ENCODE data around the gene POLR2H.

POLR2H gene

DNA sequence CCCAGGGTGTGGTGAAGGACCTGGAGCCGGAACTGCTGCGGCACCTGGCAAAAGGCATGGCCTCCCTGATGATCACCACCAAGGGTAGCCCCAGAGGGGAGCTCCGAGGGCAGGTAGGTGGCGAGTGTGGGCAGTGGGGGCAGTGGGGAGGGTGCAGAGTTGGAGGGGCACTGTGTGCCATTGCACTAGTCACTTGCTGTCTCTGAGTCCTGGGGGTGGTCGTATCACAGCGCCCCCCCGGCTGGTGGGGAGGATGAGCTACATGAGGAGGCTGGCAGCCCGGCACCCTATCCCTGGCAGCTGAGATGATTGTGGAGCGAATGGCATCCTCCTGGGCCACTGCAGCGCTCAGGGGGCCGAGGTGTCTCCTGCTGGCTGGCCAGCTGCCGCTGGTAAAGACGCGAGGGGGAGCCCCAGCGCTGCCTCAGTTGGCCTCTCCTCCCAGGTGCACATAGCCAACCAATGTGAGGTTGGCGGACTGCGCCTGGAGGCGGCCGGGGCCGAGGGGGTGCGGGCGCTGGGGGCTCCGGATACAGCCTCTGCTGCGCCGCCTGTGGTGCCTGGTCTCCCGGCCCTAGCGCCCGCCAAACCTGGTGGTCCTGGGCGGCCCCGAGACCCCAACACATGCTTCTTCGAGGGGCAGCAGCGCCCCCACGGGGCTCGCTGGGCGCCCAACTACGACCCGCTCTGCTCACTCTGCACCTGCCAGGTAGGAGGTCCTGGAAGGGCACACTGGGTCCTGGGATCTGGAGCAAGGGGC, 24.7 kb downstream of the POLR2H start:
- Histone ChIP-seq H4K20me1 (ENCODE audit: insufficient read depth, low read length) (no peaks in the 10 kb centered on the region), H3K27me3 (ENCODE audit: insufficient read depth, low read length, poor library complexity) (no peaks in the 10 kb centered on the region), H3K4me1 (ENCODE audit: insufficient read depth, low read length) (no peaks in the 10 kb centered on the region), H3K4me3 (ENCODE audit: low read depth in 1 of 2, low read length in 2 of 2) (no peak overlapping the region), H3K27ac (ENCODE audit: low read length) (no peak overlapping the region), H3K9me3 (ENCODE audit: insufficient read depth, low read length, severe bottlenecking) (no peaks in the 10 kb centered on the region), H3K9ac (ENCODE audit: low read depth, low read length) (no peak overlapping the region), H3K36me3 (ENCODE audit: insufficient read depth, low read length) (no peaks in the 10 kb centered on the region), H2AFZ (ENCODE audit: low read depth, low read length) (no peak overlapping the region), H3K79me2 (ENCODE audit: insufficient read depth, low read length) (no peaks in the 10 kb centered on the region), H3K4me2 (ENCODE audit: insufficient read depth, low read length) (no peak overlapping the region)
- TF ChIP-seq, protein P1, sequence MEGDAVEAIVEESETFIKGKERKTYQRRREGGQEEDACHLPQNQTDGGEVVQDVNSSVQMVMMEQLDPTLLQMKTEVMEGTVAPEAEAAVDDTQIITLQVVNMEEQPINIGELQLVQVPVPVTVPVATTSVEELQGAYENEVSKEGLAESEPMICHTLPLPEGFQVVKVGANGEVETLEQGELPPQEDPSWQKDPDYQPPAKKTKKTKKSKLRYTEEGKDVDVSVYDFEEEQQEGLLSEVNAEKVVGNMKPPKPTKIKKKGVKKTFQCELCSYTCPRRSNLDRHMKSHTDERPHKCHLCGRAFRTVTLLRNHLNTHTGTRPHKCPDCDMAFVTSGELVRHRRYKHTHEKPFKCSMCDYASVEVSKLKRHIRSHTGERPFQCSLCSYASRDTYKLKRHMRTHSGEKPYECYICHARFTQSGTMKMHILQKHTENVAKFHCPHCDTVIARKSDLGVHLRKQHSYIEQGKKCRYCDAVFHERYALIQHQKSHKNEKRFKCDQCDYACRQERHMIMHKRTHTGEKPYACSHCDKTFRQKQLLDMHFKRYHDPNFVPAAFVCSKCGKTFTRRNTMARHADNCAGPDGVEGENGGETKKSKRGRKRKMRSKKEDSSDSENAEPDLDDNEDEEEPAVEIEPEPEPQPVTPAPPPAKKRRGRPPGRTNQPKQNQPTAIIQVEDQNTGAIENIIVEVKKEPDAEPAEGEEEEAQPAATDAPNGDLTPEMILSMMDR (IDR thresholded peaks at IDR 0.05; ENCODE audit: borderline replicate concordance, extremely low read depth, low read length, poor library complexity, severe bottlenecking) = no peak
- no peak for TF ChIP-seq EZH2 (IDR thresholded peaks at IDR 0.05; ENCODE audit: borderline replicate concordance, low read depth, low read length, severe bottlenecking)
- ATAC-seq (ENCODE audit: insufficient read depth, low read depth) (no peak), DNase-seq (no peak)

DNA sequence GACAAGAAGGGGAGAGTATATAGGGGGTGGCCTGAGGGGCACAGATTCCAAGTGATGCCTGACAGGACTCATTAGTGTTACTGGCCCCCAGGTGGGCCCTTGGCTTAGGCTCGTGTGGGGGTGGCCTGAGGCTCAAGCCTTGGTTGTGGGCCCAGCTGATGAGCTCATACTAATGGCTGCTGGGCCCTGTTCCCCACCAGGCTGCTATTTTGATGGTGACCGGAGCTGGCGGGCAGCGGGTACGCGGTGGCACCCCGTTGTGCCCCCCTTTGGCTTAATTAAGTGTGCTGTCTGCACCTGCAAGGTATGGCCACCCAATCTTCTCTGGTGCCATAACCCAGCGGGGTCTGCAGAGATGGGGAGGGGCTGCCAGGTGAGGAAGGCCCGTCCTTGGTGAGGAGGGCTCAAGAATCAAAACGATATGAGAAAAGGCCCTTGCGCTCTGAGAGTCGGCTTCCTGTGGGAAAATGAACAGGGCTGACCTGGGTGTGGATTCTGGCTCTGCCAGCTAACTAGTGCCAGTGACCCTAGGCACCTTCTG, 25.7 kb downstream of the POLR2H start:
- Histone ChIP-seq H2AFZ (ENCODE audit: low read depth, low read length) (no peak overlapping the region), H3K9me3 (ENCODE audit: insufficient read depth, low read length, severe bottlenecking) (no peaks in the 10 kb centered on the region), H3K9ac (ENCODE audit: low read depth, low read length) (no peak overlapping the region), H3K4me1 (ENCODE audit: insufficient read depth, low read length) (no peaks in the 10 kb centered on the region), H3K27ac (ENCODE audit: low read length) (no peak overlapping the region), H4K20me1 (ENCODE audit: insufficient read depth, low read length) (no peaks in the 10 kb centered on the region), H3K79me2 (ENCODE audit: insufficient read depth, low read length) (no peaks in the 10 kb centered on the region), H3K36me3 (ENCODE audit: insufficient read depth, low read length) (no peaks in the 10 kb centered on the region), H3K4me3 (ENCODE audit: low read depth in 1 of 2, low read length in 2 of 2) (no peak overlapping the region), H3K27me3 (ENCODE audit: insufficient read depth, low read length, poor library complexity) (no peaks in the 10 kb centered on the region), H3K4me2 (ENCODE audit: insufficient read depth, low read length) (no peak overlapping the region)
- ATAC-seq (ENCODE audit: insufficient read depth, low read depth) (no peak), DNase-seq (no peak)
- TF ChIP-seq EZH2 (IDR thresholded peaks at IDR 0.05; ENCODE audit: borderline replicate concordance, low read depth, low read length, severe bottlenecking) = no peak
- TF ChIP-seq, protein P1 (IDR thresholded peaks at IDR 0.05; ENCODE audit: borderline replicate concordance, extremely low read depth, low read length, poor library complexity, severe bottlenecking) = no peak

DNA sequence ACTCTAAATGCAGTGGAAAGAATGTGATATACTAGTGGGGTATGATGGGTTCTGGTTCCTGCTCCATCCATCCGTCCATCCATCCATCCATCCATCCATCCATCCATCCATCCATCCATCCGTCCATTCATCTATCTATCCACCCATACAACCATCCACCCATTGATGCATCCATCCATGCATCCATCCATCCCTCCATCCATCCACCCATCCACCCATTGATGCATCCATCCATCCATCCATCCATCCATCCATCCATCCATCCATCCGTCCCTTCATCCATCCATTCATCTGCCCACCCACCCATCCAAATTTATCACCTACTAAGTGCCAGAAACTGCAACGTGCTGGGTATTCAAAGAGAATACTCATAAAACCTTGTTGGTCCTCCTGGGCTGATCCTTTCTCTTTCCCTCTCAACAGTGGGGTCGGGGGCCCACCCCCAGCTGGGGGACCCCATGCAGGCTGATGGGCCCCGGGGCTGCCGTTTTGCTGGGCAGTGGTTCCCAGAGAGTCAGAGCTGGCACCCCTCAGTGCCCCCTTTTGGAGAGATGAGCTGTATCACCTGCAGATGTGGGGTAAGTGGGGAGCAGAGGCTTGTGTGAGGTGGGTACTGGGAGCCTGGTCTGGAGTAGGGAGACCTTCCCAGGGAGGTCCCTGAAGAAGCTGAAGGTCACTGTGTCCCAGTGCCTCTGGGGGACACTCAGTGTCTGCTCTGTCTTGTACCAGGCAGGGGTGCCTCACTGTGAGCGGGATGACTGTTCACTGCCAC, 26.8 kb downstream of the POLR2H start:
- Histone ChIP-seq H3K79me2 (ENCODE audit: insufficient read depth, low read length) (no peaks in the 10 kb centered on the region), H3K27me3 (ENCODE audit: insufficient read depth, low read length, poor library complexity) (no peaks in the 10 kb centered on the region), H3K4me3 (ENCODE audit: low read depth in 1 of 2, low read length in 2 of 2) (no peak overlapping the region), H3K9ac (ENCODE audit: low read depth, low read length) (no peak overlapping the region), H3K4me1 (ENCODE audit: insufficient read depth, low read length) (no peaks in the 10 kb centered on the region), H3K27ac (ENCODE audit: low read length) (no peak overlapping the region), H2AFZ (ENCODE audit: low read depth, low read length) (no peak overlapping the region), H3K4me2 (ENCODE audit: insufficient read depth, low read length) (no peak overlapping the region), H4K20me1 (ENCODE audit: insufficient read depth, low read length) (no peaks in the 10 kb centered on the region), H3K36me3 (ENCODE audit: insufficient read depth, low read length) (no peaks in the 10 kb centered on the region), H3K9me3 (ENCODE audit: insufficient read depth, low read length, severe bottlenecking) (no peaks in the 10 kb centered on the region)
- DNase-seq (no peak), ATAC-seq (ENCODE audit: insufficient read depth, low read depth) (no peak)
- no peak for TF ChIP-seq EZH2 (IDR thresholded peaks at IDR 0.05; ENCODE audit: borderline replicate concordance, low read depth, low read length, severe bottlenecking)
- TF ChIP-seq, protein P1 (IDR thresholded peaks at IDR 0.05; ENCODE audit: borderline replicate concordance, extremely low read depth, low read length, poor library complexity, severe bottlenecking) = no peak

Measured in DND-41 (cell line).